IPS-NIHi7 (cell line): ENCODE results near the gene FAM163A.
"Not testable (repeated sequence)": the region's sequence is repeated elsewhere in the genome, so short reads cannot be mapped to it uniquely, and the experiment has no call there.

Experiments
- DNase-seq: peaks from one replicate; pipeline ENCODE4 v3.0.0; 2012; ENCODE audit warnings: mixed read lengths; ENCODE audit errors: extremely low spot score

FAM163A gene

GRCh38 chr1:179853102-179853501, 110.0 kb downstream of the FAM163A start:
- DNase-seq: no peak

- DNase-seq: not testable (repeated sequence)
Measured at GRCh38 chr1:179855831-179856230, 112.7 kb downstream of the FAM163A start.

DNA sequence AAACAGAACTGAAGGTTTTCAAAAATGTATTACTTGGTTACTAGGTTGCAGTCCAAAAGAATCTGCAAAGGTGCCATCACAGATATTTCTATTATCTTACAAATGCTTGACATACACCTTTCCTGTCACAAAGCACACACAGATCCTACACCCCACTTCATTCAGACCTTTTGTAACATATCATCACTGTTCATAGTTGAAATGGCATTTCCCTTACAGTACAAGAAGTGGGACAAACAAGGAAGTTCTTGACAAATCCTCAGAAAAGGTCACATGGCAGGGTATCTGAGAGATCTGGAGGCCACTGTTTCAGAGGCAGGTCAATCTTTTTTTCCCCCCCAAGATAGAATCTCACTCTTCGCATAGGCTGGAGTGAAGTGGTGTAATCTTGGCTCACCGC, 113.2 kb downstream of the FAM163A start:
- no peak for DNase-seq

GRCh38 chr1:179857009-179857408, 113.9 kb downstream of the FAM163A start:
- no peak for DNase-seq

GRCh38 chr1:179860652-179861051, 117.6 kb downstream of the FAM163A start:
- no peak for DNase-seq

- no peak for DNase-seq
Measured at GRCh38 chr1:179865377-179865776, 122.3 kb downstream of the FAM163A start.
